Right lobe of liver (tissue), 4 donors: ENCODE measurements around the gene KIF3B.

Experiments
- CTCF ChIP-seq, 4 donors: fragments of 200-600 bp in 3 of 4; fragments of 450-650 bp in 1 of 4; IDR thresholded peaks; one replicate each; pipeline versions ENCODE4 v1.5.1 to v1.8.0; 2016 to 2022; ENCODE audit warnings: antibody characterized with exemption in 4 of 4, mild to moderate bottlenecking in 2 of 4
- POLR2A ChIP-seq: fragments of 450-650 bp; IDR thresholded peaks from one replicate; pipeline ENCODE4 v1.6.1; 2017; ENCODE audit warnings: antibody characterized with exemption, mild to moderate bottlenecking
- donor health status: DM: no; HTN: no; CAD: no.
- donor health status: DM: no; HTN: no; CAD: no.
- donor health status: DM: no; HTN: yes; CAD: no.

DNA sequence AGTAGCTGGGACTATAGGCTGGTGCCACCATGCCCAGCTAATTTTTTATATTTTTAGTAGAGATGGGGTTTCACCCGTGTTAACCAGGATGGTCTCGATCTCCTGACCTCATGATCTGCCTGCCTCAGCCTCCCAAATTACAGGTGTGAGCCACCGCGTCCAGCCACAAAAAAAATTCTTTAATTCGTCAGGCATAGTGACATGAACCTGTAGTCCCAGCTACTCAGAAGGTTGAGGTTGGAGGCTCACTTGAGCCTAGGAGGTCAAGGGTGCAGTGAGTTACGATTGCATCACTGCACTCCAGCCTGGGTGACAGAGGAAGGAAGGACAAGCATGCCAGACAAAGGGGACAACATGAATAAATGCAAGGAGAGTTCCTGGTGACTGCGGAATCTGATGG is 61.2 kb downstream of the KIF3B start:
- TF ChIP-seq CTCF (IDR thresholded peaks at IDR 0.05) = no peak
- TF ChIP-seq POLR2A = no peak
